ENCODE measurements around the gene HIVEP3. TPM values are rescaled to one million over a fixed set of nuclear protein-coding genes. Genes with fewer than 3 reads are reported as not detected.

HIVEP3 gene
- total RNA-seq, 1 experiment from 2014 or later, result 1.2 TPM

GRCh38 chr1:41535716-41536115 is 383.0 kb downstream of the HIVEP3 start:
- intact Hi-C loops (cut with micrococcal nuclease), result no loop called here
- Mint-ChIP-seq H3K27ac (ENCODE audit: low read depth, unreplicated experiment) (no peak overlapping the region), H3K4me1 (ENCODE audit: insufficient read depth, unreplicated experiment) (peaks cover 6% of the 10 kb centered on the region), H3K27me3 (ENCODE audit: insufficient read depth, unreplicated experiment) (peaks cover 37% of the 10 kb centered on the region), H3K36me3 (ENCODE audit: insufficient read depth, unreplicated experiment) (no peaks in the 10 kb centered on the region), H3K4me3 (ENCODE audit: unreplicated experiment) (no peak overlapping the region), H3K9me3 (ENCODE audit: unreplicated experiment) (peaks cover 9% of the 10 kb centered on the region)
- POLR2A ChIA-PET, result interaction anchor here (0.6 kb wide), 1 partner anchor 80 kb away, joined by 4 read pairs; no protein-coding TSS in a partner anchor
- TF ChIP-seq, protein P1, sequence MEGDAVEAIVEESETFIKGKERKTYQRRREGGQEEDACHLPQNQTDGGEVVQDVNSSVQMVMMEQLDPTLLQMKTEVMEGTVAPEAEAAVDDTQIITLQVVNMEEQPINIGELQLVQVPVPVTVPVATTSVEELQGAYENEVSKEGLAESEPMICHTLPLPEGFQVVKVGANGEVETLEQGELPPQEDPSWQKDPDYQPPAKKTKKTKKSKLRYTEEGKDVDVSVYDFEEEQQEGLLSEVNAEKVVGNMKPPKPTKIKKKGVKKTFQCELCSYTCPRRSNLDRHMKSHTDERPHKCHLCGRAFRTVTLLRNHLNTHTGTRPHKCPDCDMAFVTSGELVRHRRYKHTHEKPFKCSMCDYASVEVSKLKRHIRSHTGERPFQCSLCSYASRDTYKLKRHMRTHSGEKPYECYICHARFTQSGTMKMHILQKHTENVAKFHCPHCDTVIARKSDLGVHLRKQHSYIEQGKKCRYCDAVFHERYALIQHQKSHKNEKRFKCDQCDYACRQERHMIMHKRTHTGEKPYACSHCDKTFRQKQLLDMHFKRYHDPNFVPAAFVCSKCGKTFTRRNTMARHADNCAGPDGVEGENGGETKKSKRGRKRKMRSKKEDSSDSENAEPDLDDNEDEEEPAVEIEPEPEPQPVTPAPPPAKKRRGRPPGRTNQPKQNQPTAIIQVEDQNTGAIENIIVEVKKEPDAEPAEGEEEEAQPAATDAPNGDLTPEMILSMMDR (IDR thresholded peaks at IDR 0.05; ENCODE audit: unreplicated experiment), result no peak
- no peak for DNase-seq (ENCODE audit: unreplicated experiment)
- no TSS peak for BruUV-seq (replicated peaks)
- CTCF ChIA-PET, result no interaction called here

DNA sequence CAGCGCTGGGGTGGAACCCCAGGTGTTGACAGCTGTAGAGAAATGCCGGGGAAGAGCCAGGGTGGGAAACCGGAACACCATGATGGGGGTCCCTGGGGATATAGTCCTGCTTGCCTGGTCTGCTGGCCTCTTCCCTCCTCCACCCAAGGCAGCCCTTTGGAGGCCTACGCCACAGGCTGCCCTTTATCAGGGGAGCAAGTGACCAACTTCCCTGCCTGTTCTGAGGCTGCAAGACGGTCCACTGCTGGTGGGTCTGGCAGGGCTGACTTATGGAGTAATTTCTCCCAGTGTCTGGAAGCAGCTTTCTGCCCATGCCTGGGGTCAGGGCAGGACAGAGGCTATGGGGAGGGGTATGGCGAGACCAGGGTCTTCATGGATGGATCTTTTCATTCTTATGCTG is 383.4 kb downstream of the HIVEP3 start:
- Mint-ChIP-seq H3K36me3 (ENCODE audit: insufficient read depth, unreplicated experiment) (no peaks in the 10 kb centered on the region), H3K4me1 (ENCODE audit: insufficient read depth, unreplicated experiment) (peaks cover 6% of the 10 kb centered on the region), H3K27ac (ENCODE audit: low read depth, unreplicated experiment) (no peak overlapping the region), H3K27me3 (ENCODE audit: insufficient read depth, unreplicated experiment) (peaks cover 42% of the 10 kb centered on the region), H3K9me3 (ENCODE audit: unreplicated experiment) (peaks cover 11% of the 10 kb centered on the region), H3K4me3 (ENCODE audit: unreplicated experiment) (no peak overlapping the region)
- intact Hi-C loops (cut with micrococcal nuclease), result no loop called here
- DNase-seq (ENCODE audit: unreplicated experiment), result no peak
- ChIA-PET CTCF (no interaction called here), POLR2A (no interaction called here)
- BruUV-seq (replicated peaks), result no TSS peak
- TF ChIP-seq, protein P1 (IDR thresholded peaks at IDR 0.05; ENCODE audit: unreplicated experiment), result no peak

DNA sequence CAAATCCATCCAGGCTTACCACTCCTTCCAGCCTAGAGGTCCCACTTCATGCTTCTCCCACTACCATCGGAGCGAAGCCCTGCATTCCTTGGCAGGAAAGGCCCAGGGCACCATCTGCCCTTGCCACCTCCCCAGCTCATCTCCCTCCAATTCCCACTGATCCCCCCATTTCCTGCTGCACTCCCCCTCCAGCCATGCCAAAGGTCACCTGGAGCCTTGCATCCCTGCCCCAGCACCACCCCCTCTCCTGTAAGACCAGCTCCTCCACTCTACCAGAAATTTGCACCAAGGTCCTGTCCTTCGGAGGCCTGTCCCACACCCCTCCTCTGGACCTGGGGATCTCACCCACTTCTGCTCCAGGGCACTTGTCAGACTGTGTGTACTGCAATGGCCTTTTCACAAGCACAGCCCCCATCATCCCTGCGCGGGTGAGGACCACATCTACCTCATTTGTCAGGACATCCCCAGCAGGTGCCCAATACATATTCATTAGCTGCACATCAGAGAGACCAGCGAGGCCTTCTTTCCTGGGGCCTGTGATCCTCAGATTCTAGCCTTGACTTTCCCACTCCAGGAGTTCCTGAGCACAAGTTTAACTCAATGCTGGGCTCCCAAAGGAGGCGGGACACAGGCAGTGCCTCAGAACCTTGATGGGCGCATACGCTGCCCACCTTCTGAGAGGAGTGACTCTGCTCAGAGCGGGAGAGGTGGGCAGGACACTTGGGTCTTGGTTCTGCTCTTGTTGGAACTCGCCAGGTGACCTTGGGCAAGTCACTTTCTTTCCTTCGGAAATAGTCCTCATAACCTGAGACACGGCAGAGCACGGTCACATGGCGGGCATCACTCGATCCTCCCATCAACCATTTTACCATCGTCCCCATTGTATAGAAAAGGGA is 384.3 kb downstream of the HIVEP3 start:
- H3K27ac Mint-ChIP-seq (ENCODE audit: low read depth, unreplicated experiment), result no peak overlapping the region
- DNase-seq (ENCODE audit: unreplicated experiment), result no peak
- CTCF ChIA-PET, result no interaction called here
- TF ChIP-seq, protein P1 (IDR thresholded peaks at IDR 0.05; ENCODE audit: unreplicated experiment), result no peak
- H3K4me1 Mint-ChIP-seq (ENCODE audit: insufficient read depth, unreplicated experiment), result peaks cover 6% of the 10 kb centered on the region
- POLR2A ChIA-PET, result no interaction called here
- no TSS peak for BruUV-seq (replicated peaks)
- peaks cover 19% of the 10 kb centered on the region for H3K9me3 Mint-ChIP-seq (ENCODE audit: unreplicated experiment)
- H3K27me3 Mint-ChIP-seq (ENCODE audit: insufficient read depth, unreplicated experiment), result peaks cover 42% of the 10 kb centered on the region
- intact Hi-C loops (cut with micrococcal nuclease), result no loop called here
- H3K36me3 Mint-ChIP-seq (ENCODE audit: insufficient read depth, unreplicated experiment), result no peaks in the 10 kb centered on the region
- H3K4me3 Mint-ChIP-seq (ENCODE audit: unreplicated experiment), result no peak overlapping the region

- intact Hi-C loops (cut with micrococcal nuclease), result no loop called here
- TF ChIP-seq, protein P1 (IDR thresholded peaks at IDR 0.05; ENCODE audit: unreplicated experiment), result no peak
- no peak overlapping the region for H3K27ac Mint-ChIP-seq (ENCODE audit: low read depth, unreplicated experiment)
- DNase-seq (ENCODE audit: unreplicated experiment), result no peak
- H3K9me3 Mint-ChIP-seq (ENCODE audit: unreplicated experiment), result peaks cover 19% of the 10 kb centered on the region
- no peak overlapping the region for H3K4me3 Mint-ChIP-seq (ENCODE audit: unreplicated experiment)
- peaks cover 42% of the 10 kb centered on the region for H3K27me3 Mint-ChIP-seq (ENCODE audit: insufficient read depth, unreplicated experiment)
- POLR2A ChIA-PET, result no interaction called here
- H3K36me3 Mint-ChIP-seq (ENCODE audit: insufficient read depth, unreplicated experiment), result no peaks in the 10 kb centered on the region
- no TSS peak for BruUV-seq (replicated peaks)
- CTCF ChIA-PET, result no interaction called here
- H3K4me1 Mint-ChIP-seq (ENCODE audit: insufficient read depth, unreplicated experiment), result peaks cover 6% of the 10 kb centered on the region
Observed at GRCh38 chr1:41533731-41534080, 385.0 kb downstream of the HIVEP3 start.

Measured in MCF 10A (cell line).